Activated T-cell treated with anti-CD3 and anti-CD28 coated beads, Interleukin-2, amount 50 U/mL, for 72 hours (primary cell): ENCODE results near the gene FCHSD2. TPM values are rescaled to one million over a fixed set of nuclear protein-coding genes. Genes with fewer than 3 reads are reported as not detected.

ENCODE experiments used
- ATAC-seq, 2 donors: fragments of 150-1000 bp; cut with Tn5 transposase; replicated peaks in 1 of 2; 2 replicates each; pipeline ENCODE4 v1.10.0; 2021; ENCODE audit warnings: moderate library complexity in 2 of 2, mild to moderate bottlenecking in 1 of 2
- DNase-seq, 2 donors: peaks; one replicate each; pipeline ENCODE4 v3.0.0; 2021 to 2022; ENCODE audit warnings: mixed read lengths in 1 of 2
- H3K27ac Mint-ChIP-seq: one replicate; pipeline ENCODE4 v1.8.0; 2022; ENCODE audit warnings: mild to moderate bottlenecking, moderate library complexity, mixed read lengths
- H3K27me3 Mint-ChIP-seq: one replicate; pipeline ENCODE4 v1.8.0; 2022; ENCODE audit warnings: low read depth, mixed read lengths
- H3K36me3 Mint-ChIP-seq, 2 donors: one replicate each; pipeline ENCODE4 v1.8.0; 2022; ENCODE audit warnings: mixed read lengths in 2 of 2, mild to moderate bottlenecking in 1 of 2; ENCODE audit not compliant: insufficient read depth in 2 of 2
- H3K4me1 Mint-ChIP-seq: one replicate; pipeline ENCODE4 v1.8.0; 2022; ENCODE audit warnings: low read depth, mixed read lengths
- H3K4me3 Mint-ChIP-seq, 2 donors: one replicate each; pipeline ENCODE4 v1.8.0; 2022; ENCODE audit warnings: mild to moderate bottlenecking in 2 of 2, mixed read lengths in 2 of 2, moderate library complexity in 2 of 2
- H3K9me3 Mint-ChIP-seq, 2 donors: one replicate each; pipeline ENCODE4 v1.8.0; 2022; ENCODE audit warnings: mixed read lengths in 2 of 2
- total RNA-seq, 2 donors: library from RNA; stranded (reverse); gene quantifications; one replicate each; pipeline ENCODE4 v1.2.3, GENCODE V29; 2022

The FCHSD2 gene
- total RNA-seq, 2 donors from 2014 or later, result 38.3 to 47.1 TPM

- DNase-seq (no peak), ATAC-seq (no peak)
- no peaks in the 10 kb centered on the region for H3K4me1 Mint-ChIP-seq
- no peaks in the 10 kb centered on the region for H3K27me3 Mint-ChIP-seq
- H3K4me3 Mint-ChIP-seq, result no peak overlapping the region
- no peaks in the 10 kb centered on the region for H3K36me3 Mint-ChIP-seq
- H3K9me3 Mint-ChIP-seq, result no peaks in the 10 kb centered on the region
- no peak overlapping the region for H3K27ac Mint-ChIP-seq
Observed at GRCh38 chr11:73164803-73165540, 22.9 kb upstream of the FCHSD2 start.

DNA sequence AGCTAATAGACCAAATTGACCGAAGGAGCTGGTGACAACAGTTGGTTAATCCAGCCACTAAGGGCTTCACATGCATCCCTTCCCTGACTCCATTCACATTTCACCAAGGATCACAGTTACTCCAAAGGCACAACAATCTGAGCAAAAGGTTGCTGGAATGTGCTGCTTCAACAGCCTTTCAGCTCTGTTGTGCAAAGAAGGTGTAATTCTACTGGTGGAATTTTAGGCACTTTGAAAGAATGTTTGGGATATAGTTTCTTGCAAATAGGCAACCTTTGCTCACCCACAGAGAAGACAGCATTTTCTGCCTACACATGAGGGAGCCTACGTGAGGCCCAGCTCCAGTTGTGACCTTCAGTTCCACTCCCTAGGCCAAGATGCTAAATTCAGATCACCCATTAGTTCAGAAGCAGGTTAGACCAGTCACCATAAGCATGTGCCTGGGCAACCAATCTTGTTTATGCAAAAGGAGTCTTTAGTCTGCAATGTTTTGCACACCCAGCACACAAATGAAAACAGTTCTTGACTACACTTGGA, 21.6 kb upstream of the FCHSD2 start:
- ATAC-seq (no peak), DNase-seq (no peak)
- no peaks in the 10 kb centered on the region for H3K27me3 Mint-ChIP-seq
- H3K4me1 Mint-ChIP-seq, result no peaks in the 10 kb centered on the region
- no peak overlapping the region for H3K4me3 Mint-ChIP-seq
- H3K27ac Mint-ChIP-seq, result no peak overlapping the region
- H3K9me3 Mint-ChIP-seq, result no peaks in the 10 kb centered on the region
- no peaks in the 10 kb centered on the region for H3K36me3 Mint-ChIP-seq

DNA sequence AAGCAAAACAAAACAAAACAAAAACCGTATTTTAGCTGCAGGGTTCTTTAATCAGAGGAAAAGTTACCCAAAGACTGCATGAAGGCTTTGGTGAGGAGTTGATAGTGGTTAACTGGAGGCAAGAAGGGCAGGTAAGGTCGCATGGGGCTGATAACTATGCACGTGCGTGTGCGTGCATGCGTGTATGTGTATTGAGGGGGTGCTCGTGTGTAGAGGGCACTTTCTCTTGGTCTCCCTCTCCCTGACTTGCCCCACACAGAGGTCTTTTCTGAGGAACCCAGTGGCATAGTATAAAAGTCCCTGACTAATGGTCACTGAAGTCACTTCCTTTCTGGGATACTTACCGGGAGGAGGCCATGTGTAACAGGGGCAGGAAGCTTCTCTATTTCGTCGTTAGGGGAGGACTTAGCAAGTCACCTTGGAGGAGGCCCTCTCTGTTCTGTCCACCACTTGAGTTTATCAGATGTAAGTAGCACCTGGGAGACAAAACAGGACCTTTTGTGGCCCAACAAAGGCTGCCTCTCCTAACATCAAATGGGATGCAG, 20.1 kb upstream of the FCHSD2 start:
- H3K27ac Mint-ChIP-seq, result no peak overlapping the region
- no peak overlapping the region for H3K4me3 Mint-ChIP-seq
- no peaks in the 10 kb centered on the region for H3K9me3 Mint-ChIP-seq
- H3K36me3 Mint-ChIP-seq, result no peaks in the 10 kb centered on the region
- no peak for ATAC-seq
- no peaks in the 10 kb centered on the region for H3K27me3 Mint-ChIP-seq
- DNase-seq, result no peak
- peaks cover 8% of the 10 kb centered on the region for H3K4me1 Mint-ChIP-seq

DNA sequence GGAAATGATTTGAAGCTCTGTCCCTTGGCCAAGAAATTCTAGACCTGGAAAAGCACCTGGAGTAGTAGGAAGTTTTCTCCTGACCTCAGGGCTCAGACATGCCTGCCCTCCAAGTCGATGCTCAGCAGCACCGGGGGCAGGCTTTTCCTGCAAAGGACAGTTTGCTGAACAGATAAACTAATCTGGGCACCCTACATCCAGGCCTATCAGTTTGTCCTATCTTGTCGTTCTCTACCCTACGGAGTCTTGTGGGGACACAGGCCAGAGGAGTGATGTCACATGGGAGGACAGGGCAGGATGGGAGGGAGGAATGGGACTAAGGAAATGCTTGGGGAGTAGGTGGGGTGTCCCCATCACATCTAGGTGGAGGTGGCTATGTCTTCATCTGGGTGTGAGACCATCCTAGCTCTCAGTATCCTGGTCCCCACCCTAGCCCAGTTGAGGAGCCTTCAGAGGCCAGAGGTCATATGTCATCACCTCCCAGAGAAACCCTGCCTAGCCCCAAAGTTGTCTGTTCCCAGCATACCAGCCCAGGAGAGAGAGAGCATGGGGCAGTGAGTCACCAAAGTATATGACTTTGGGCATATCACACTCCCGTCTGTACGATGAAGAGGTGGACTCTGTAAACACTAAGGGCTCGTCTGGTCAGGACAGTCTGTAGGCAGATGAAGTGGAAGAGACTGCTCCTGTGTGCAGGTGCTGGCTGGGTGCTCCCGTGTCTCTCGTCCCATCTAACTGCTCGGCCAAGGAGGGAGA, 18.1 kb upstream of the FCHSD2 start:
- H3K27me3 Mint-ChIP-seq, result no peaks in the 10 kb centered on the region
- peaks cover 22% of the 10 kb centered on the region for H3K4me1 Mint-ChIP-seq
- H3K4me3 Mint-ChIP-seq, result no peak overlapping the region
- no peaks in the 10 kb centered on the region for H3K9me3 Mint-ChIP-seq
- H3K36me3 Mint-ChIP-seq, result no peaks in the 10 kb centered on the region
- ATAC-seq, result no peak
- DNase-seq, result no peak
- no peak overlapping the region for H3K27ac Mint-ChIP-seq

- Mint-ChIP-seq H3K4me3 (no peak overlapping the region), H3K27me3 (no peaks in the 10 kb centered on the region), H3K9me3 (no peaks in the 10 kb centered on the region), H3K4me1 (peaks cover 31% of the 10 kb centered on the region), H3K36me3 (no peaks in the 10 kb centered on the region), H3K27ac (no peak overlapping the region)
- ATAC-seq (no peak), DNase-seq (no peak)
Observed at GRCh38 chr11:73159297-73159696, 17.2 kb upstream of the FCHSD2 start.

DNA sequence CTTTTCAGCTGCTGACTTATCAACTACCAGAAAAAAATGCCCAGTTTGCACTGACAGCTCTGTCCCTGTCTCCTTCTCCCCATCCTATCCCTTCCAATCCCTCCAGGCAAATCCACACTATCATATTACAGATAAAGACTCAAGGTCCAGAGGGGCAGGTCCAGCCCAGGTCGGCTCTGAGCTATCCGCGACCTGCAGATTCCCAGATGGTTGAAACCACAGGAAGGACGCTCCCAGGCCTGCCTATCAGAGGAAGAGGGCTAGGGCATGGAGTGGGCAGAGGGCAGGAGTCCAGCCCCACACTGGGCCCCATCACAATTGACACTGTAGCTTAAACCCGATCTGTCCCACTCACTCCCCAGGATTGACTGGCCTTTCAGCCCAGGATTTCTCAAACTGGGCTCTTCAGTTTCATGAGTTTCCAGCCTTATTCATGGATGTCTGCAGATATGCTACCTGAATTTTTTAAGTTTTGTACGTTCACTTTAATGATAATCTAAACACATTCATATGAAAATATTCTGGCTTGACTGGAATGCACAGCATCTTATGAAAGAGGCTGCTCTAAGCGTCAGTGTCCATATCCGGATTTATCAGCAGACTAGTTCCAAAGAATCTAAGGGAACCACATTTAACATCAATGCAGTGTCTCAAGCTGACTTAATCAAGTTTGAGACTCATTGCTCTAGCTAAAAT, 16.4 kb upstream of the FCHSD2 start:
- ATAC-seq, result no peak
- Mint-ChIP-seq H3K4me1 (peaks cover 39% of the 10 kb centered on the region), H3K27ac (no peak overlapping the region), H3K36me3 (no peaks in the 10 kb centered on the region), H3K4me3 (no peak overlapping the region), H3K9me3 (no peaks in the 10 kb centered on the region), H3K27me3 (no peaks in the 10 kb centered on the region)
- DNase-seq, result no peak

DNA sequence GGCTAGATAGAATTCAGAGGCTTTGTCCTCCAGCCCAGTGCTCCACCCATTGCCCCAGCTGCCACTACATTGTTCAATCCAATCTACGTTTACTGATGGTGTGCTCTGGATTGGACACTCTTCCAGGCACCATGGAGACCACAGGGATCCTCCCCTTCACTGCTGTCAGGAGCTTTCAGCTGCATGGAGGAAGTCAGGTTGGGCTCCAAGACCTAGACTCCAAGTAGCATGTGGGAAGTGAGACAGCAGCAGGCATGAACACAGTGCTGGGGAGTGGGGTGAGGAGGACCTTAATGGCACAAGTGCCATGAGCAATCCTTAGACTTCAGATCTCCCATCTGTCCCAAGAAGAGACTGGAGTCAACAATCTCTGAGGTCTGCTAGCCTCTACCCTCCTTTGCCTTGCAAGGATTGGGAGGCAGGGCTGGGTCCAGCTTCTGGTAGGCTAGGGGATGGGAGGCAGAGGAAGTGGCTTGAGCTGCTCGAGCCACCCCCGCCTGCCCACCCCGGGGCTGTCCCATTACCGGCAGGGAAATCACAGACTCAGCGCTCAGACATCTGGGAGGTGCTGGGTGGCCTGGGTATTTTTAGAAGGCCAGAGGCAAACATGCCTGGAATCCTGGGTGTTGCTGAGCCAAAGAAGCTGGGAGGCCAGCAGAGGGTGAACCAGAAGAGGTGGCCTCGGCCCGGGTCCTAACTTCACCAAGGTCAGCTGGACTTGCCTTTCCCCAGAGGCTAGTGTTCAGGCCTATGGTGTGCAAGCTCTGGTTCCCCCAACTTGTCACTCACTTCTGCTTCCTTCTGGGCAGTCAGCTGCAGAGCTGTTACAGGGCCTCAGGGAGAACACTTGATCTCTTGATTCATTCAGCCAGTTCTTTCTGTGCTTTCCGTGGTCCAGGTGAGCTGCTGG, 15.2 kb upstream of the FCHSD2 start:
- Mint-ChIP-seq H3K9me3 (no peaks in the 10 kb centered on the region), H3K27ac (no peak overlapping the region), H3K4me1 (peaks cover 51% of the 10 kb centered on the region), H3K36me3 (no peaks in the 10 kb centered on the region), H3K4me3 (no peak overlapping the region), H3K27me3 (no peaks in the 10 kb centered on the region)
- no peak for ATAC-seq
- no peak for DNase-seq

GRCh38 chr11:73156686-73157085, 14.6 kb upstream of the FCHSD2 start:
- DNase-seq (no peak), ATAC-seq (no peak)
- peaks cover 53% of the 10 kb centered on the region for H3K4me1 Mint-ChIP-seq
- no peaks in the 10 kb centered on the region for H3K27me3 Mint-ChIP-seq
- no peaks in the 10 kb centered on the region for H3K9me3 Mint-ChIP-seq
- H3K4me3 Mint-ChIP-seq, result no peak overlapping the region
- H3K27ac Mint-ChIP-seq, result no peak overlapping the region
- H3K36me3 Mint-ChIP-seq, result no peaks in the 10 kb centered on the region

DNA sequence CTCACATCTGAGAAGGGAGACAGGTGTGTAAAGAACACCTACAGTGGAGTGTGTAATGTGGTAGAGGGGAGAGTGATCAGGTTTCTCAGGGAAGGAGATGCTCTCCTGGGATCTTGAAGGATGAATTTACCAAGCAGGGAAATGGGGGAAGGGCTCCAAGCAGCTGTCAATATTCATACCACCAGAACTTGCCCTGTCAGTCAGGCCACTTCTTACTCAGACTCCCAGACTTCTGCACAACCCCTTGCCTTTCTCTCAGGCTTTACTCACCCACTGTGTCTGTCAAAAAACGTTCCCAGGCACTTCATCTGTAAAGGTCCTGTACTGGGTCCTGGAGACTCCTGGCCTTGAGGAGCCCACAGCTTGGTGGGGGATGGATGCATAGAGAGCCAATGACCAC, 14.0 kb upstream of the FCHSD2 start:
- H3K27ac Mint-ChIP-seq, result no peak overlapping the region

DNA sequence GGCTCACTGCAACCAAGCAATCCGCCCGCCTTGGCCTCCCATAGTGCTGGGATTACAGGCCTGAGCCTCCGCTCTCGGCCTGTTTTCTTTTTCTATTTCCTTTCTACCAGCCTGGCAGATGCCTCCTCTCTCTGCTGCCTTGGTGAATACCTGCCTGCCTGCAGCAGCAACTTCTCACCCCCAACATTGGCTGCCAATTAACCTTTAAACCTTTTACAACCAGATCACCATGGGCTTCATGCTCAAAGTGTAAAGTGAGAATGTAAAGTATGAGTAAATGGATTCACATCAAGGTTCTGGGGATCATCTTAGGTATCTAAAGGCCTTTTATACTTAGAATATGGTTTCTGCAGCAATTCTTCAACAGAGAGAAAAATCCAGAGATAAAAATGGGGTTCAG, 13.0 kb upstream of the FCHSD2 start:
- H3K36me3 Mint-ChIP-seq, result no peaks in the 10 kb centered on the region
- peak overlapping the region; percentile 31 to 43 for H3K4me3 Mint-ChIP-seq
- no peak for ATAC-seq
- no peaks in the 10 kb centered on the region for H3K9me3 Mint-ChIP-seq
- no peaks in the 10 kb centered on the region for H3K27me3 Mint-ChIP-seq
- DNase-seq, result no peak
- H3K27ac Mint-ChIP-seq, result peak overlapping the region; percentile 36
- peaks cover 55% of the 10 kb centered on the region for H3K4me1 Mint-ChIP-seq

More for the DNA sequence above, 14.0 kb upstream of the FCHSD2 start:
- Mint-ChIP-seq H3K9me3 (no peaks in the 10 kb centered on the region), H3K36me3 (no peaks in the 10 kb centered on the region), H3K4me3 (no peak overlapping the region), H3K27me3 (no peaks in the 10 kb centered on the region), H3K4me1 (peaks cover 53% of the 10 kb centered on the region)
- ATAC-seq, result no peak
- no peak for DNase-seq

DNA sequence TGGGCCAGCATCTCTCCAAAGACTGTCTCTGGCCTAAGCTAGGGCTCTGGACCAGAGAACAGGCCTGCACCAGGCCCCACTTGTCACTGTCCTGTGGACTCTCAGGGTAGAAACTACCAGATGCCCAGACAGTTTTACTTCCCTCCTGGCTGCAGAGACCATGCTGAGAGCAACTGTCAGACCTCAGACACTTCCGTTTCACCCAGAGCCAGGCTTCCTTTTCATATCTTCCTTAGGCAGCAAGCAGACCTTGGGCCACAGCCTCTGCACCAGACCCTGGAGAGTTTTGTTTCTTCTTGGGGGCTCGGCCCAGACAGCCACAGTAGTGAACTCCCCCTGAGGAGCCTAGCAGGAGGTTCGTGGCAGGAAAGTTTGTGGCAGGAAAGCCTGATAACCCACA, 12.1 kb upstream of the FCHSD2 start:
- Mint-ChIP-seq H3K4me3 (peak overlapping the region; percentile 6 to 64), H3K4me1 (peaks cover 57% of the 10 kb centered on the region), H3K27ac (peak overlapping the region; percentile 85), H3K36me3 (no peaks in the 10 kb centered on the region), H3K27me3 (no peaks in the 10 kb centered on the region), H3K9me3 (no peaks in the 10 kb centered on the region)
- DNase-seq (peak in 1 of 2 donors; percentile 27), ATAC-seq (peak; percentile 25 to 38)

- Mint-ChIP-seq H3K27me3 (no peaks in the 10 kb centered on the region), H3K9me3 (no peaks in the 10 kb centered on the region), H3K4me3 (peak overlapping the region; percentile 6 to 36), H3K27ac (peak overlapping the region; percentile 27), H3K36me3 (no peaks in the 10 kb centered on the region), H3K4me1 (peaks cover 60% of the 10 kb centered on the region)
- DNase-seq, result peak; percentile 52 to 60
- ATAC-seq, result peak; percentile 82 to 86
Observed at GRCh38 chr11:73152861-73153483, 10.9 kb upstream of the FCHSD2 start.
